GM20431 (cell line): ENCODE data around the gene CACNA1I.

Source experiments
- in situ Hi-C: fragments of 300-500 bp; cut with MseI, MboI; formaldehyde crosslinking; loops from one replicate; pipeline ENCODE4 v1.15.0; 2020; ENCODE audit warnings: low sequenced_read_pairs; ENCODE audit not compliant: unreplicated experiment

The CACNA1I gene

GRCh38 chr22:39638958-39639357 is 68.4 kb downstream of the CACNA1I start:
- in situ Hi-C loops = no loop called here

- in situ Hi-C loops = no loop called here
These were observed 71.2 kb downstream of the CACNA1I start for GRCh38 chr22:39641660-39642310.

GRCh38 chr22:39643311-39644083 is 72.9 kb downstream of the CACNA1I start:
- in situ Hi-C loops = no loop called here

DNA sequence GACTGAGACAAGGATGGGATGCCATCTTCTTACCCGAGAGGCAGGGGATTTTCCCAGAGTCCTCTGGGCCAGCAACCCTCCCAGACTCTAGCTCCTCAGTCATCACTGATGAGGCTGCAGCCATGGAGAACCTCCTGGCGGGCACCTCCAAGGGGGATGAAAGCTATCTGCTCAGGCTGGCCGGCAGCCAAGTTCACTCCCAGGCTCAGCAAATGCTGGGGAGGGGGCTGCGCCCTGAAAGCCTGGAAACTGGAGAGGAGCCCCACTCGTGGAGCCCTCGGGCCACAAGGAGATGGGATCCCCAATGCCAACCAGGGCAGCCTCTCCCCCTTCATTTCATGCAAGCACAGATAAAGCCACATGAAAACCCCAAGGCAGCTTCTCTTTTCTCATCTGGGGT is 75.0 kb downstream of the CACNA1I start:
- in situ Hi-C loops = no loop called here

GRCh38 chr22:39646398-39647063 is 76.0 kb downstream of the CACNA1I start:
- in situ Hi-C loops = no loop called here

- in situ Hi-C loops = no loop called here
These were observed 77.5 kb downstream of the CACNA1I start for GRCh38 chr22:39647836-39648629.

GRCh38 chr22:39648630-39648950 is 78.0 kb downstream of the CACNA1I start:
- in situ Hi-C loops = no loop called here

DNA sequence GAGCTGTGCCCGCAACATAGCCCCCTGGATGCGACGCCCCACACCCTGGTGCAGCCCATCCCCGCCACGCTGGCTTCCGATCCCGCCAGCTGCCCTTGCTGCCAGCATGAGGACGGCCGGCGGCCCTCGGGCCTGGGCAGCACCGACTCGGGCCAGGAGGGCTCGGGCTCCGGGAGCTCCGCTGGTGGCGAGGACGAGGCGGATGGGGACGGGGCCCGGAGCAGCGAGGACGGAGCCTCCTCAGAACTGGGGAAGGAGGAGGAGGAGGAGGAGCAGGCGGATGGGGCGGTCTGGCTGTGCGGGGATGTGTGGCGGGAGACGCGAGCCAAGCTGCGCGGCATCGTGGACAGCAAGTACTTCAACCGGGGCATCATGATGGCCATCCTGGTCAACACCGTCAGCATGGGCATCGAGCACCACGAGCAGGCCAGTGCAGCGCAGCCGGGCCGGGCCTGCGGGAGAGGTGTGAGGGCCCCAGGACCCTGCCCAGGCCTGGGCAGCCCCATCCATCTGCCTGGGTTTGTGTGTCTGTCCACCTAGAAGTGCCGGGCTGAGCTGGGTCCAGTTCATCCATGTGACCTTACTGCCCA is 79.0 kb downstream of the CACNA1I start:
- in situ Hi-C loops = no loop called here

DNA sequence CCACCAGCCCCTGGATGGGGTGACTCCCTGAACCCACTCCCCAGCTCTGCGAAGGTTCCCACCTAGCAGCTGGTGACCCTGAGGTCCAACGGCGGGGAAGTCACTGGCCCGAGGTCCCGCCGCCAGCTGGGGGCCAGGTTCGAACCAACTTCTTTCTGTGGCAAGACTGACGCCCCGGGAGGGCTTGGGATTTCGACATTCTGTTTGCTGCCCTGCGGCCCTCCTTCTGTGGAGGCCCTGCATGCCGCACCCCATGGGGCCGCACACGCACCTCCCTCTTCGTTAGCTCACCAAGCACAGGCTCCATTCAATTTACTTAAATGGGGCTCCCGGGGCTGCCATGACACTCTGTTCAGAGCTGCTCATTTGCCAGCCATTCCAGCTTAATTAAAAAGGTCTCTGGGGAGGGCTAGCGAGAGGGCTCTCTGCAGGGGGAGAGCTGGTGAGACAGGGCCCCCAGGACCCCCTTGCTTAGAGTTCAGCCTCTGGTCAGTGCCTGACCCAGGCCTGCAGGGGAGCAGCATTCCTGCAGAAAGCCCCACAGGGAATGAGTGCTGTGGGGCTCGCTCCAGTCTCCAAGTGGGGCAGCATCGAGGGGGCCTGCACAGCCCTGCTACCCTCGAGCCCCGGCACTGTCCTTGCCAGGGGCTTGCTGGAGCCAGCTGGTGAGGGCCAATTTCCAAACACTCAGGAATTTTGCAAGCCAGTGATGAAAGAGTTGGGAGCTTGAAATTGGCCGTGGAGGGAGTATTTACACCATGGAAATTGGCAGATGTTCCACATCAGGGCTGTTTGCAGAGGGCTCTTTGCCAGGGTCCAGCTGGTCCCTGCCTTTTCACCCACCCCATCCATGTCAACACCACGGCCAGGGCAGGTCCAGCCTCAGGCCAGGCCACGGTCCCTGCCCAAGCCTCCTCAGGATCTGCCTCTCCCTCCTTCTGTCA is 80.8 kb downstream of the CACNA1I start:
- in situ Hi-C loops = no loop called here

DNA sequence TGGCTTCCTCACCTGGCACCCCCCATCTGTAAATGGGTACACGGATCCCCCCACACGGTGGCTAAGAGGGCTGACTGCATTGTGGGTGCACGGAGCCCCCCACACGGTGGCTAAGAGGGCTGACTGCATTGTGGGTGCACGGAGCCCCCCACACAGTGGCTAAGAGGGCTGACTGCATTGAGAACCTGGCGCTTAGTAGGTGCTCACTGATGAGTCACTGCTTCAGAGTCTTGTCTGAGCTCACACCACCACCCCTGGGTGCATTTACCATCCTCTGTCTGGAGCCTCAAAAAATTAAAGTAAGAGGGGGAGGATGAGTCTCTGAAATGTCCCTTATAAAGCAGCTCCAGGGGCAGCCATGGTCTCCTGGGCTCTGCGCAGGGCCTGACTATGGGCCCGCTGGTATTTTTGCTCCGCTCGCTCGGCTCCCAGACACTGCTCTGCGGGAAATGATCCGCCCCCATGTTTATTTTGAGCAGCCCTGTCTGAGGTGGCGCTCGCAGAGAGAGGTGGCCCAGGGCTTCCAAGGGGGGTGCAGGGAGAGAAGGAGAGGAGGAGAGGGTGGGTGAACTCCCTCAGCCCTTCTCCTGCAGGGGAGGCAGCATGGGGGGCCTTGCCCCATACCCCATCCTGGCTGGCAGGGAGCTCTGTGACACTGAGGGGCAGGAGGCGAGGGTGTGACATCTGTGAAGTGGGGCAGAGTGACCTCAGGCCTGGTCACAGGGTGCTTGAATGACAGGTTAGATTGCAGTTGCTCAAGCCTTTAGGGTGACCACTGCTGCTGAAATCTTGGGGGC is 82.6 kb downstream of the CACNA1I start:
- in situ Hi-C loops = no loop called here

GRCh38 chr22:39653787-39654077 is 83.2 kb downstream of the CACNA1I start:
- in situ Hi-C loops = no loop called here

GRCh38 chr22:39654131-39654926 is 83.8 kb downstream of the CACNA1I start:
- in situ Hi-C loops = no loop called here

GRCh38 chr22:39655004-39655579 is 84.5 kb downstream of the CACNA1I start:
- in situ Hi-C loops = no loop called here

GRCh38 chr22:39655831-39656230 is 85.3 kb downstream of the CACNA1I start:
- in situ Hi-C loops = no loop called here

GRCh38 chr22:39656495-39657490 is 86.2 kb downstream of the CACNA1I start:
- in situ Hi-C loops = no loop called here

DNA sequence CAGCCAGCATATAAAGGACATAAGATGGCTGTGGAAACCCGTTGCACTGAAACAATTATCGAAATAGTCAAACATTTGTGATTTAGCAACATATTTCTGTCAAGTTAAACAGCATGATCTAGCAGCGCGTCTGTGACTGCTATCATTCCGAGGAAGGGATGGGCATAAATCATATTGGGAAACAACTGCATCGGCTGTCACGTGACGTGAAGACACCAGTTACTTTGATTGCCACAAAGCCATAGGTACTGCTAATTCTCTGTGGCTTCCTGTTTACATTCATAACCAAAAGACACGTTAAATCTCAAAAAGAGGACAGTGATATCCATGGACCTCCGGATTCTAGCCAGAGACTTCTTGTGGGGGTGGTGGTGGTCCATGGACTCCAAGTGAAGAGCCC is 87.8 kb downstream of the CACNA1I start:
- in situ Hi-C loops = no loop called here
